ENCODE results near the gene GC.
"Not testable (repeated sequence)": the region's sequence is repeated elsewhere in the genome, so short reads cannot be mapped to it uniquely, and the experiment has no call there.

The GC gene

GRCh38 chr4:71765821-71766383 lies 18.0 kb downstream of the GC start:
- H3K27ac ChIP-seq = no peak overlapping the region
- TF ChIP-seq CTCF (conservative IDR thresholded peaks at IDR 0.05) (no peak), ZFX (IDR thresholded peaks at IDR 0.05) (no peak)

GRCh38 chr4:71765350-71765749 lies 18.5 kb downstream of the GC start:
- TF ChIP-seq ZFX (IDR thresholded peaks at IDR 0.05) (no peak), CTCF (conservative IDR thresholded peaks at IDR 0.05) (no peak)
- H3K27ac ChIP-seq = no peak overlapping the region

- TF ChIP-seq CTCF (conservative IDR thresholded peaks at IDR 0.05) (no peak), ZFX (IDR thresholded peaks at IDR 0.05) (no peak)
Measured at GRCh38 chr4:71752383-71753042, 31.4 kb downstream of the GC start.

GRCh38 chr4:71749008-71749594 lies 34.8 kb downstream of the GC start:
- H3K27ac ChIP-seq = no peak overlapping the region
- TF ChIP-seq ZFX (IDR thresholded peaks at IDR 0.05) (no peak), CTCF (conservative IDR thresholded peaks at IDR 0.05) (no peak)

More at GRCh38 chr4:71752383-71753042, 31.4 kb downstream of the GC start:
- no peak overlapping the region for H3K27ac ChIP-seq

- TF ChIP-seq ZFX (IDR thresholded peaks at IDR 0.05) = no peak
- no peak for TF ChIP-seq CTCF (conservative IDR thresholded peaks at IDR 0.05)
- no peak overlapping the region for H3K27ac ChIP-seq
Measured at GRCh38 chr4:71746379-71746778, 37.5 kb downstream of the GC start.

- H3K27ac ChIP-seq = not testable (repeated sequence)
Measured at GRCh38 chr4:71738782-71739181, 45.1 kb downstream of the GC start.

- no peak for TF ChIP-seq ZFX (IDR thresholded peaks at IDR 0.05)
- TF ChIP-seq CTCF (conservative IDR thresholded peaks at IDR 0.05) = peak; percentile 75
- H3K27ac ChIP-seq = no peak overlapping the region
Measured at GRCh38 chr4:71732706-71733105, 51.2 kb downstream of the GC start.
